ENCODE results near the gene MAN1A2. TPM values are rescaled to one million over a fixed set of nuclear protein-coding genes. Genes with fewer than 3 reads are reported as not detected.
"Not testable (repeated sequence)": the region's sequence is repeated elsewhere in the genome, so short reads cannot be mapped to it uniquely, and the experiment has no call there.

MAN1A2 gene
- total RNA-seq, 1 experiment from 2014 or later: 21.0 TPM

DNA sequence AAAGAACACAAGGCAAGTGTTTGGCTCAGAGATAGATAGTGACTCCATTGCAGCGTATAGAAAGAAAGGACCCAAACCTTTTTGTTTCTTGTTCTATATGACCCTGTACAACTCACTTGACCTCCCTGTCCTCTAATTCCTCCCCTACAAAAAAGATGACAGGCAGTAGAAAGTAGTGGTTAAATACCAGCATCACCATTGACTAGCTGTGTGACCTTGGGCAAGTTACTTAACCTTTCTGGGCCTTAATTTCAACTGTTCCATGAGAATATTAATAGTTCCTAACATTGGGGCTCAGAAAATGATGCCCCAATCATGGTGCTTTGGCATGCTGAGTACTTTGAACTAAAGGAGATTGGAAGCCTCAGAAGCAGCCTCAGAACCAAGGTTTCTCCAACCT, 46.7 kb upstream of the MAN1A2 start:
- no peaks in the 10 kb centered on the region for H3K27me3 ChIP-seq (replicated peaks; ENCODE audit: control insufficient read depth, insufficient read depth, low read length)
- no peaks in the 10 kb centered on the region for H3K36me3 ChIP-seq (ENCODE audit: control insufficient read depth, insufficient read depth, low read length)
- no peak overlapping the region for H3K4me3 Mint-ChIP-seq (ENCODE audit: unreplicated experiment)
- DNase-seq: no peak
- no peaks in the 10 kb centered on the region for H3K36me3 Mint-ChIP-seq (ENCODE audit: insufficient read depth, unreplicated experiment)
- no peaks in the 10 kb centered on the region for H3K9me3 Mint-ChIP-seq (ENCODE audit: unreplicated experiment)
- ChIA-PET POLR2A (no interaction called here), CTCF (no interaction called here)
- intact Hi-C loops (cut with micrococcal nuclease; ENCODE audit: unreplicated experiment): no loop called here
- H3K4me3 ChIP-seq (ENCODE audit: low read depth, low read length): no peak overlapping the region
- H3K4me1 Mint-ChIP-seq (ENCODE audit: low read depth, unreplicated experiment): peaks cover 29% of the 10 kb centered on the region
- H3K9me3 ChIP-seq: peaks cover 3% of the 10 kb centered on the region; the same call in 1 of the 2 replicates
- no peaks in the 10 kb centered on the region for H3K27me3 Mint-ChIP-seq (ENCODE audit: insufficient read depth, unreplicated experiment)
- H3K4me1 ChIP-seq: peaks cover 20% of the 10 kb centered on the region
- H3K27ac Mint-ChIP-seq (ENCODE audit: unreplicated experiment): no peak overlapping the region
- BruUV-seq (replicated peaks): no TSS peak
- no peak for TF ChIP-seq CTCF (IDR thresholded peaks at IDR 0.05; ENCODE audit: insufficient read depth in 1 of 2, low read depth in 1 of 2, low read length in 1 of 2, severe bottlenecking in 1 of 2, unreplicated experiment in 1 of 2)

DNA sequence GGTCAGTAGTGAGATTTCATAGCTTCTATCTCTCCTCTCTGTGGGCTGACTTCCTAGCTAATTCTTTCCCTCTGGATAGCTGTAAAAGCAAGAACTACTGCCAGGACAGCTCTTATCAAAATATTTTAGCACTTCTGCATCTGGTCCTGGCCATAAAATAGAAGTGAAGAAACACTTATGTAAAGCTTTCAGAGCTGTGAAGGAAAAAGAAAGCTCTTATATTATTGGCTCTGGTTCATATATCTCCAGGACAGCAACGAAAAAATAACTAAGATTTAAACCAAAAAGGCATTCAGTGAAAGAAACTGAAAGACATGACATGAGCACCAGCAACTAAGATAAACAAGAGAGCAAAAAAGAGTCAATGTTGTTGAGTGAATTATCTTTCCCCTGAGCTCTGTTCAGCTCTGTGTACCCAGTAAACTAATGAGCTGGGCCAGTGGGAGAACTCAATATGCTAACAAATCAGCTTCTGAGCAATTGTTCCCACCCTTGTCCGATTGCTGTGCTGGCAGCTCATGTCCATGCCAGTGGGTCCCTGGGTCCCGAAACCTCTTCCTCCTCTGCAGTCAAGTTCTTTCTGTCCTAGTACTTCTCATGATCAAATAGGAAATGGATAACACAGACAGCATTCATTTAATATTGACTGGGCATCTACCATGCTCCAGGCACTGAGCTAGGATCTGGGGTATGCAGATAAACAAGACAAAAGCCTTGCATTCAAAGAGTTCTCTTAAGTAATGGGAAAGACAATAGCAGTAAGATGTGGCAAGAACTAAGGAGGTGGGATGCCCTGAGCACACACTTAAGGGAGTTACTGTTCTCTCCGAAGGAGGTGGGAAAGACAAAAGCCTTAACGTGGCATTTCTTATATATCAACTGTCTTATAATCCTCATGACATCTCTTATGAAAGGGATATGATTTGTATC, 45.3 kb upstream of the MAN1A2 start:
- intact Hi-C loops (cut with micrococcal nuclease; ENCODE audit: unreplicated experiment): no loop called here
- Histone ChIP-seq H3K4me3 (ENCODE audit: low read depth, low read length) (no peak overlapping the region), H3K4me1 (peaks cover 21% of the 10 kb centered on the region), H3K9me3 (peaks cover 3% of the 10 kb centered on the region; the same call in 1 of the 2 replicates), H3K36me3 (ENCODE audit: control insufficient read depth, insufficient read depth, low read length) (no peaks in the 10 kb centered on the region), H3K27me3 (replicated peaks; ENCODE audit: control insufficient read depth, insufficient read depth, low read length) (no peaks in the 10 kb centered on the region)
- TF ChIP-seq CTCF (IDR thresholded peaks at IDR 0.05; ENCODE audit: insufficient read depth in 1 of 2, low read depth in 1 of 2, low read length in 1 of 2, severe bottlenecking in 1 of 2, unreplicated experiment in 1 of 2): no peak
- DNase-seq: no peak
- H3K27ac Mint-ChIP-seq (ENCODE audit: unreplicated experiment): no peak overlapping the region
- no peaks in the 10 kb centered on the region for H3K27me3 Mint-ChIP-seq (ENCODE audit: insufficient read depth, unreplicated experiment)
- peaks cover 29% of the 10 kb centered on the region for H3K4me1 Mint-ChIP-seq (ENCODE audit: low read depth, unreplicated experiment)
- POLR2A ChIA-PET: no interaction called here
- no TSS peak for BruUV-seq (replicated peaks)
- H3K9me3 Mint-ChIP-seq (ENCODE audit: unreplicated experiment): no peaks in the 10 kb centered on the region
- no peaks in the 10 kb centered on the region for H3K36me3 Mint-ChIP-seq (ENCODE audit: insufficient read depth, unreplicated experiment)
- CTCF ChIA-PET: no interaction called here
- no peak overlapping the region for H3K4me3 Mint-ChIP-seq (ENCODE audit: unreplicated experiment)

DNA sequence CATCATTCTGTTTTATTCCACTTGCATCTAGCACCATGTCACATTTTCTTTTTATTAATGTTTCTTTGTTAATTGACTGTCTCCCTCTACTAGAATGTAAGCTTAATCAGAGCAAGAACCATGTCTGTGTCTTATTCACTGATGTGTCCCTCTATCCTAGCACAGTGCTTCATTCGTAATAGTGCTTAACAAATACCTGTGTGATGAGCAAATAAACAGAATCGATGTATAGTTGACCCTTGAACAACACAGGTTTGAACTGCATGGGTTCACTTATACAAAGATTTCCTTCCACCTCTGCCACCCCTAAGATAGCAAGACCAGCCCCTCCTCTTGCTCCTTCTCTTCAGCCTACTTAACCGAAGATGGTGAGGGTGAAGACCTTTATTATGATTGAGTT, 42.9 kb upstream of the MAN1A2 start:
- ChIA-PET POLR2A (no interaction called here), CTCF (no interaction called here)
- no peaks in the 10 kb centered on the region for H3K9me3 Mint-ChIP-seq (ENCODE audit: unreplicated experiment)

DNA sequence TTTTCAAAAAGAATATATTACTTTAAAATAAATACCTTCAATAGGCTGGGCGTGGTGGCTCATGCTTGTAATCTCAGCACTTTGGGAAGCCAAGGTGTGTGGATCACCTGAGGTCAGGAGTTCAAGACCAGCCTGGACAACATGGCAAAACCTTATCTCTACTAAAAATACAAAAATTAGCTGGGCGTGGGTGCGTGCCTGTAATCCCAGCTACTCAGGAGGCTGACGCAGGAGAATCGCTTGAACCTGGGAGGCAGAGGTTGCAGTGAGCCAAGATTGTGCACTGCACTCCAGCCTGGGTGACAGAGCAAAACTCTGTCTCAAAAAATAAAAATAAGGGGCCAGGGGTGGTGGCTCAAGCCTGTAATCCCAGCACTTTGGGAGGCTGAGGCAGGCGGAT, 41.2 kb upstream of the MAN1A2 start:
- POLR2A ChIA-PET; H3K4me3 Mint-ChIP-seq (ENCODE audit: unreplicated experiment); H3K9me3 Mint-ChIP-seq (ENCODE audit: unreplicated experiment); DNase-seq; CTCF ChIA-PET; H3K36me3 ChIP-seq (ENCODE audit: control insufficient read depth, insufficient read depth, low read length); H3K27ac Mint-ChIP-seq (ENCODE audit: unreplicated experiment); intact Hi-C loops (cut with micrococcal nuclease; ENCODE audit: unreplicated experiment); H3K27me3 Mint-ChIP-seq (ENCODE audit: insufficient read depth, unreplicated experiment); H3K4me3 ChIP-seq (ENCODE audit: low read depth, low read length); H3K9me3 ChIP-seq; H3K27me3 ChIP-seq (replicated peaks; ENCODE audit: control insufficient read depth, insufficient read depth, low read length); H3K36me3 Mint-ChIP-seq (ENCODE audit: insufficient read depth, unreplicated experiment); BruUV-seq (replicated peaks): not testable (repeated sequence)
- peaks cover 21% of the 10 kb centered on the region for H3K4me1 ChIP-seq
- H3K4me1 Mint-ChIP-seq (ENCODE audit: low read depth, unreplicated experiment): peaks cover 29% of the 10 kb centered on the region

More for the DNA sequence above, 42.9 kb upstream of the MAN1A2 start:
- no peaks in the 10 kb centered on the region for H3K27me3 ChIP-seq (replicated peaks; ENCODE audit: control insufficient read depth, insufficient read depth, low read length)
- Mint-ChIP-seq H3K27me3 (ENCODE audit: insufficient read depth, unreplicated experiment) (no peaks in the 10 kb centered on the region), H3K27ac (ENCODE audit: unreplicated experiment) (no peak overlapping the region), H3K4me3 (ENCODE audit: unreplicated experiment) (no peak overlapping the region), H3K4me1 (ENCODE audit: low read depth, unreplicated experiment) (peaks cover 29% of the 10 kb centered on the region), H3K36me3 (ENCODE audit: insufficient read depth, unreplicated experiment) (no peaks in the 10 kb centered on the region)
- peaks cover 21% of the 10 kb centered on the region for H3K4me1 ChIP-seq
- no peak overlapping the region for H3K4me3 ChIP-seq (ENCODE audit: low read depth, low read length)
- no peak for DNase-seq
- intact Hi-C loops (cut with micrococcal nuclease; ENCODE audit: unreplicated experiment): no loop called here
- no TSS peak for BruUV-seq (replicated peaks)
- H3K9me3 ChIP-seq: peaks cover 3% of the 10 kb centered on the region; the same call in 1 of the 2 replicates
- no peaks in the 10 kb centered on the region for H3K36me3 ChIP-seq (ENCODE audit: control insufficient read depth, insufficient read depth, low read length)
- TF ChIP-seq CTCF (IDR thresholded peaks at IDR 0.05; ENCODE audit: insufficient read depth in 1 of 2, low read depth in 1 of 2, low read length in 1 of 2, severe bottlenecking in 1 of 2, unreplicated experiment in 1 of 2): no peak

Data from Caco-2 (cell line).